Transverse colon (tissue), 4 donors: Measurements from ENCODE around the gene VTI1A. TPM values are rescaled to one million over a fixed set of nuclear protein-coding genes. Genes with fewer than 3 reads are reported as not detected.

Experiments used
- DNase-seq: peaks from one replicate; pipeline ENCODE4 v3.0.0-alpha.2; 2019
- H3K27ac ChIP-seq, 4 donors: fragments of 200-600 bp; sonication (generic); 2 replicates each; pipeline ENCODE4 v1.5.1; 2016 to 2018; ENCODE audit warnings: inconsistent platforms in 4 of 4
- H3K27me3 ChIP-seq: fragments of 200-600 bp; sonication (generic); 2 replicates; pipeline ENCODE4 v1.5.1; 2017; ENCODE audit warnings: inconsistent platforms
- H3K36me3 ChIP-seq, 4 donors: fragments of 200-600 bp; sonication (generic); 2 replicates each; pipeline ENCODE4 v1.5.1; 2017 to 2019; ENCODE audit warnings: inconsistent platforms in 4 of 4
- H3K4me1 ChIP-seq, 4 donors: fragments of 200-600 bp; sonication (generic); 2 replicates each; pipeline ENCODE4 v1.5.1; 2017 to 2020; ENCODE audit warnings: inconsistent platforms in 4 of 4
- H3K4me3 ChIP-seq, 4 donors: fragments of 200-600 bp; sonication (generic); 1 replicate in 1 of 4; 2 replicates in 3 of 4; pipeline versions ENCODE4 v1.5.1 to v1.6.1; 2017 to 2019; ENCODE audit warnings: inconsistent platforms in 4 of 4
- H3K9me3 ChIP-seq, 2 donors: fragments of 200-600 bp; sonication (generic); 2 replicates each; pipeline ENCODE4 v1.5.1; 2017 to 2019; ENCODE audit warnings: inconsistent platforms in 2 of 2
- CTCF ChIP-seq, 5 experiments: fragments of 200-600 bp in 3 of 5; fragments of 450-650 bp in 2 of 5; sonication (generic) in 3 of 5; IDR thresholded peaks; 1 replicate in 2 of 5; 2 replicates in 3 of 5; pipeline ENCODE4 v1.5.1; 2016 to 2017; ENCODE audit warnings: antibody characterized with exemption in 5 of 5, inconsistent platforms in 3 of 5, mild to moderate bottlenecking in 2 of 5, moderate library complexity in 1 of 5
- EP300 ChIP-seq: sonication (generic); formaldehyde crosslinking; IDR thresholded peaks from one replicate; pipeline ENCODE4 v1.6.1; 2017; ENCODE audit warnings: antibody characterized with exemption, low read depth
- POLR2A ChIP-seq: fragments of 450-650 bp; IDR thresholded peaks from one replicate; pipeline ENCODE4 v1.6.1; 2016; ENCODE audit warnings: antibody characterized with exemption, mild to moderate bottlenecking, moderate library complexity
- POLR2AphosphoS5 ChIP-seq, 3 donors: sonication (generic); formaldehyde crosslinking; IDR thresholded peaks; one replicate each; pipeline ENCODE4 v1.6.1; 2016; ENCODE audit warnings: antibody characterized with exemption in 3 of 3
- whole genome bisulfite sequencing, 2 donors: methylation state at CpG; one replicate each; pipeline ENCODE4 v1.1.5; 2018; ENCODE audit warnings: low coverage in 1 of 2; 5-methylcytosine and 5-hydroxymethylcytosine counted together
- in situ Hi-C, 4 donors: fragments of 200-750 bp; cut with MboI; loops; one replicate each; pipeline versions ENCODE4 v1.15.0 to v1.15.1; 2017; ENCODE audit warnings: low sequenced_read_pairs in 3 of 4, low pct_ligation_motif_present in 1 of 4, low pct_unique_long_range_greater_than_20kb in 1 of 4
- intact Hi-C: fragments of 100-400 bp; cut with DNase I; formaldehyde crosslinking; loops from one replicate; pipeline ENCODE4 v1.15.1; 2023; ENCODE audit warnings: low total_unique reads
- total RNA-seq, 4 donors: library from RNA; depleted of rRNA; stranded (reverse); fragments of >200 nt; gene quantifications; one replicate each; pipeline ENCODE4 v1.1.0, GENCODE V29; 2016

Gene VTI1A
- total RNA-seq, 4 donors from 2014 or later = 65.8 to 211 (median 149) TPM

GRCh38 chr10:112448888-112449287 is 1.9 kb downstream of the VTI1A start:
- intact Hi-C loops (no loop called here), in situ Hi-C loops (loop anchor here (25.0 kb wide), 1 partner anchor 262 kb away; the partner anchor contains the start of gene GPAM (in 4 of the 4))
- H3K4me3 ChIP-seq = no peak overlapping the region
- peaks cover 7 to 36% (median 23%) of the 10 kb centered on the region in 4 donors for H3K4me1 ChIP-seq
- H3K27me3 ChIP-seq = no peaks in the 10 kb centered on the region
- WGBS, 2 donors = 81 to 98% methylated on average over 4 of the region's 4 CpGs
- no peak for TF ChIP-seq EP300
- no peak for TF ChIP-seq CTCF (IDR thresholded peaks at IDR 0.05)
- TF ChIP-seq POLR2AphosphoS5 (IDR thresholded peaks at IDR 0.05) = no peak
- TF ChIP-seq POLR2A = no peak
- no peak overlapping the region for H3K27ac ChIP-seq
- H3K9me3 ChIP-seq = no peaks in the 10 kb centered on the region
- no peak for DNase-seq
- H3K36me3 ChIP-seq = peaks cover 0 to 5% (median 0%) of the 10 kb centered on the region in 4 donors

- WGBS, 2 donors = 22 to 70% methylated on average over 1 to 2 of the region's 3 CpGs
- TF ChIP-seq EP300 (no peak), CTCF (IDR thresholded peaks at IDR 0.05) (no peak), POLR2AphosphoS5 (IDR thresholded peaks at IDR 0.05) (no peak), POLR2A (no peak)
- Histone ChIP-seq H3K9me3 (no peaks in the 10 kb centered on the region), H3K4me1 (peaks cover 0 to 6% (median 0%) of the 10 kb centered on the region in 4 donors), H3K4me3 (no peak overlapping the region), H3K27ac (no peak overlapping the region), H3K36me3 (no peaks in the 10 kb centered on the region), H3K27me3 (no peaks in the 10 kb centered on the region)
- intact Hi-C loops (no loop called here), in situ Hi-C loops (loop anchor here in 1 of 4 donors (25.0 kb wide), 1 partner anchor 932 kb away; no protein-coding TSS in a partner anchor)
- no peak for DNase-seq
These were observed 8.1 kb downstream of the VTI1A start for GRCh38 chr10:112454910-112455779.

- in situ Hi-C loops = loop anchor here in 1 of 4 donors (25.0 kb wide), 1 partner anchor 931 kb away; no protein-coding TSS in a partner anchor
These were observed 9.5 kb downstream of the VTI1A start for GRCh38 chr10:112456533-112456932.

More at GRCh38 chr10:112456533-112456932, 9.5 kb downstream of the VTI1A start:
- H3K27ac ChIP-seq = no peak overlapping the region
- WGBS, 2 donors = 95 to 100% methylated on average over 1 to 2 of the region's 2 CpGs
- peaks cover 0 to 6% (median 0%) of the 10 kb centered on the region in 4 donors for H3K4me1 ChIP-seq
- H3K27me3 ChIP-seq = no peaks in the 10 kb centered on the region
- intact Hi-C loops = no loop called here
- DNase-seq = no peak
- TF ChIP-seq POLR2AphosphoS5 (IDR thresholded peaks at IDR 0.05) = no peak
- TF ChIP-seq POLR2A = no peak
- no peak for TF ChIP-seq CTCF (IDR thresholded peaks at IDR 0.05)
- TF ChIP-seq EP300 = no peak
- no peaks in the 10 kb centered on the region for H3K9me3 ChIP-seq
- H3K36me3 ChIP-seq = peaks cover 0 to 4% (median 0%) of the 10 kb centered on the region in 4 donors
- no peak overlapping the region for H3K4me3 ChIP-seq
